ENCODE results near the gene CCDC57.

Gene CCDC57

DNA sequence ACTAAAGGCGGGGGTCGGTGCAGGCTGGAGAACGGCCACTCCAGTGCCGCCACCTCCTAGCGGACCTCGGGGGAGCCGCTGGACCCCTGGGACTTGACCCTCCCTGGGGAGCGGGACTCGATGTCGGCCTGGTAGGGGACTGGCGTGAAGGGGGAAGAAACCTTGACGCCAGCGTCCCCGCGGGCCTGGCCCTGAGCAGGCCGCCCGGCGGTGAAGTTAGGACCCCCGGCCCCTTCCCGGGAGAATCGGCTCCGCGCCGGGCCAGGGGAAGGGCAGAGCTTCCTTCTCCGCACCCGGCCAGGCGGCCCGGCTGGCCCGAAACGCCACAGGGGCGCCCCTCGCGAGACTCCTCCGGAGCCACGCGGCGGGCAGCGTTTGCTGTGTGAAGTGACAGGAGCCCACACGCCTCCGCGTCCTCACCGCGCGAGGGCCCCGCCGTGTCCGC is 147.4 kb downstream of the CCDC57 start:
- peak overlapping the region; percentile 62 for H3K4me2 ChIP-seq (ENCODE audit: low read depth, low read length, poor library complexity, severe bottlenecking)
- H3F3A ChIP-seq (ENCODE audit: insufficient read depth), result no peaks in the 10 kb centered on the region
- H3K9me2 ChIP-seq (replicated peaks; ENCODE audit: insufficient read depth, low read length), result no peaks in the 10 kb centered on the region
- H3K27ac ChIP-seq (ENCODE audit: low read depth, low read length), result peak overlapping the region; percentile 39
- H3K9me3 ChIP-seq (ENCODE audit: insufficient read depth, low read length), result no peaks in the 10 kb centered on the region
- no peaks in the 10 kb centered on the region for H3K27me3 ChIP-seq (ENCODE audit: low read length)
- H3K79me2 ChIP-seq (ENCODE audit: insufficient read depth, low read length), result peaks cover 8% of the 10 kb centered on the region; the same call in 1 of the 2 replicates
- H2AFZ ChIP-seq (ENCODE audit: low read depth, low read length, severe bottlenecking), result no peak overlapping the region
- H3K36me3 ChIP-seq (ENCODE audit: low read length), result no peaks in the 10 kb centered on the region
- peak overlapping the region; percentile 92 for H3K9ac ChIP-seq (ENCODE audit: low read length)
- TF ChIP-seq, protein P1, sequence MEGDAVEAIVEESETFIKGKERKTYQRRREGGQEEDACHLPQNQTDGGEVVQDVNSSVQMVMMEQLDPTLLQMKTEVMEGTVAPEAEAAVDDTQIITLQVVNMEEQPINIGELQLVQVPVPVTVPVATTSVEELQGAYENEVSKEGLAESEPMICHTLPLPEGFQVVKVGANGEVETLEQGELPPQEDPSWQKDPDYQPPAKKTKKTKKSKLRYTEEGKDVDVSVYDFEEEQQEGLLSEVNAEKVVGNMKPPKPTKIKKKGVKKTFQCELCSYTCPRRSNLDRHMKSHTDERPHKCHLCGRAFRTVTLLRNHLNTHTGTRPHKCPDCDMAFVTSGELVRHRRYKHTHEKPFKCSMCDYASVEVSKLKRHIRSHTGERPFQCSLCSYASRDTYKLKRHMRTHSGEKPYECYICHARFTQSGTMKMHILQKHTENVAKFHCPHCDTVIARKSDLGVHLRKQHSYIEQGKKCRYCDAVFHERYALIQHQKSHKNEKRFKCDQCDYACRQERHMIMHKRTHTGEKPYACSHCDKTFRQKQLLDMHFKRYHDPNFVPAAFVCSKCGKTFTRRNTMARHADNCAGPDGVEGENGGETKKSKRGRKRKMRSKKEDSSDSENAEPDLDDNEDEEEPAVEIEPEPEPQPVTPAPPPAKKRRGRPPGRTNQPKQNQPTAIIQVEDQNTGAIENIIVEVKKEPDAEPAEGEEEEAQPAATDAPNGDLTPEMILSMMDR (IDR thresholded peaks at IDR 0.05; ENCODE audit: insufficient read depth, low read length, poor library complexity, severe bottlenecking), result no peak
- TF ChIP-seq EZH2phosphoT487 (conservative IDR thresholded peaks at IDR 0.05; ENCODE audit: low read length), result no peak
- peak overlapping the region; percentile 59 for H3K4me3 ChIP-seq (ENCODE audit: insufficient read depth, low read length, poor library complexity, severe bottlenecking)
- H4K20me1 ChIP-seq (ENCODE audit: low read depth, low read length), result no peaks in the 10 kb centered on the region

DNA sequence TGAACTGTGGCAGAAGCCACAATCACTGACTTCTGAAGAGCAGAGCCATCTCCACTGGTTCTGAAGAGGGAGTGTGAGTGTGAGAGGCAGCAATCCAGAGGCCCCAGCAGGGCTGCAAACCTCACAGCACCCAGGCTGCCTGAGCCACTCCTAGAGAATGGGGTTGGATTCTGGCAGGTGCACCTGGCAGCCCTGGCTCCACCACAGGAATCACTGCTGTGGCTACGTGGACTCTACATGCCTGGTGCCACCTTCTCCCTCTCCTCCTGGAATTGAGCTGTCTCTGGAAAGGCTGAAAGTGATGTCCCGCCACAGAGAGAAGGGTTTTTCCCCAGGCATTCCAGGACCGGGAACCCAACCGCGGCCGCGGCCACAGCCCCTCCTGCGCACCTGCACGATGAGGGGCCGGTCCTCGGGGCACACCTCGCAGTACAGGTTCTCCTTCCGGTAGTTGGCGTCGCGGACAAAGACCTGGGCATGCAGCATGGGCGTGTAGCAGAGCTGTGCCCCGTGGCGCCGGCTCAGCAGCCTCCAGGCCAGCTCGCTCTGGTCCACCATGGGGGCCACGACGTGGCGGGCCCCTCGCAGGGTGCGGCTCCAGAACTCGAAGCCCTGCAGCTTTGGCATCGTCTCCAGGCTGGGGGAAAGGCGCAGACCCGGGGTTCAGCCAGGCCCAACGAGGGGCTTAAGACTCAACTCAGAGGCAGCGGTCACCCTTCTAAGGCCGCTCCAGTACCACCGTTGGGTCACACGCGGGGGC is 148.0 kb downstream of the CCDC57 start:
- H3F3A ChIP-seq (ENCODE audit: insufficient read depth), result no peaks in the 10 kb centered on the region
- H4K20me1 ChIP-seq (ENCODE audit: low read depth, low read length), result no peaks in the 10 kb centered on the region
- H3K4me2 ChIP-seq (ENCODE audit: low read depth, low read length, poor library complexity, severe bottlenecking), result peak overlapping the region; percentile 62
- H3K36me3 ChIP-seq (ENCODE audit: low read length), result no peaks in the 10 kb centered on the region
- H3K9me2 ChIP-seq (replicated peaks; ENCODE audit: insufficient read depth, low read length), result no peaks in the 10 kb centered on the region
- H3K27me3 ChIP-seq (ENCODE audit: low read length), result no peaks in the 10 kb centered on the region
- H3K4me3 ChIP-seq (ENCODE audit: insufficient read depth, low read length, poor library complexity, severe bottlenecking), result peak overlapping the region; percentile 59
- H2AFZ ChIP-seq (ENCODE audit: low read depth, low read length, severe bottlenecking), result no peak overlapping the region
- H3K9ac ChIP-seq (ENCODE audit: low read length), result peak overlapping the region; percentile 92
- no peak for TF ChIP-seq EZH2phosphoT487 (conservative IDR thresholded peaks at IDR 0.05; ENCODE audit: low read length)
- TF ChIP-seq, protein P1 (IDR thresholded peaks at IDR 0.05; ENCODE audit: insufficient read depth, low read length, poor library complexity, severe bottlenecking), result no peak
- peak overlapping the region; percentile 39 for H3K27ac ChIP-seq (ENCODE audit: low read depth, low read length)
- H3K79me2 ChIP-seq (ENCODE audit: insufficient read depth, low read length), result peaks cover 8% of the 10 kb centered on the region; the same call in 1 of the 2 replicates
- no peaks in the 10 kb centered on the region for H3K9me3 ChIP-seq (ENCODE audit: insufficient read depth, low read length)

DNA sequence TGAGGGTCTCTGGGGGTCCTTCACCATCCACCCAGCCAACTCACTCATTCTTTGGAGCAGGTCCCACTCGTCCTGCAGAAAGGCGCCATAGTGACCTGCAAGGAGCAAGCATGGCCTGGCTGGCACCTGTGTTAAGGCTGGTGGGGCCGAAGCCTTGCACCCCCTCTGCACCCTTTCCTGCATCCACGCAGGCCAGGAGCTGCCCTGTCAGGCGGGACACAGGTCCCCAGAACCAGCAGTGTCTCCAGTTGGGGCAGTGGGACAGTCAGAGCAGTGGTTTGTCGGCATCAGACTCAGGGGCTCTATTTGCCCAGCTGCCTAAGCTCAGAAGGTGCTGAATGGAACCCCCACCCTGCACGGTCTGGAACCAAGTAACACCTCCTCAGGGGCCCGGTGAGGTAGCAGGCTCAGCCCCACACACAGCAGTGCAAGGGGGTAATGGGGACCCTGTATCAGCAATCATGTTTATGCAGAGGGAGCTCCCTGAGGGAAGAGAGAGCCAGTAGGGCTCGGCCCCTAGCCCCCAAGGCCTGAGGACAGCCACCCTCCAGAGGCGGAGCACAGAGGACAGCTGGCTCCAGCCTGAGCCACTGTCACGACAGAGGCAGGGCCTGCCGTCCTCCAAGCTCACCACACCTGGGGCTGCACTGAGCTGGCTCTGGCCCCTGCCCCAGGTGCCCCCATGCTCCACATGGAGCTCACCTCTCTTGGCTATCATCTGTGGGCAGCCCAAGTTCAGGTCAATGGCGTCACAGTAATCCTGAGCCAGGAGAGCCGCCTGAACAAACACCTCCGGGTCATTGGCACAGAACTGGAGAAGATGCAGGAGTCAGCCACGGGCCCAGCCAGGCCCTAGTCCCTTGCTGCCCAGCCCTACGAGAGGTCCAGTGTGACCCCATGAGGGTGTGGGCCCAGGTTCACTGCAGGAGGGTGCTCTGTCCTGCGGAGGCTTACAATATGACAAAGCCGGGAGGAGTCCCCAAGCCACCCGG is 148.9 kb downstream of the CCDC57 start:
- Histone ChIP-seq H4K20me1 (ENCODE audit: low read depth, low read length) (no peaks in the 10 kb centered on the region), H2AFZ (ENCODE audit: low read depth, low read length, severe bottlenecking) (no peak overlapping the region), H3K27ac (ENCODE audit: low read depth, low read length) (peak overlapping the region; percentile 39; the same call in 1 of the 2 replicates), H3K79me2 (ENCODE audit: insufficient read depth, low read length) (peaks cover 8% of the 10 kb centered on the region; the same call in 1 of the 2 replicates), H3F3A (ENCODE audit: insufficient read depth) (no peaks in the 10 kb centered on the region), H3K4me3 (ENCODE audit: insufficient read depth, low read length, poor library complexity, severe bottlenecking) (no peak overlapping the region), H3K9ac (ENCODE audit: low read length) (peak overlapping the region; percentile 92), H3K9me2 (replicated peaks; ENCODE audit: insufficient read depth, low read length) (no peaks in the 10 kb centered on the region), H3K9me3 (ENCODE audit: insufficient read depth, low read length) (no peaks in the 10 kb centered on the region), H3K36me3 (ENCODE audit: low read length) (no peaks in the 10 kb centered on the region), H3K4me2 (ENCODE audit: low read depth, low read length, poor library complexity, severe bottlenecking) (peak overlapping the region; percentile 62), H3K27me3 (ENCODE audit: low read length) (no peaks in the 10 kb centered on the region)
- TF ChIP-seq EZH2phosphoT487 (conservative IDR thresholded peaks at IDR 0.05; ENCODE audit: low read length), result no peak
- TF ChIP-seq, protein P1 (IDR thresholded peaks at IDR 0.05; ENCODE audit: insufficient read depth, low read length, poor library complexity, severe bottlenecking), result no peak

All from SU-DHL-6 (cell line).